ENCODE results near the gene HMHB1. TPM values are rescaled to one million over a fixed set of nuclear protein-coding genes. Genes with fewer than 3 reads are reported as not detected.

Gene HMHB1
- total RNA-seq, 1 experiment from 2014 or later: not detected

- Histone ChIP-seq H2AFZ (ENCODE audit: low read length) (no peak overlapping the region), H2BK12ac (ENCODE audit: insufficient read length, low read depth, low read length) (no peak overlapping the region), H3K27me3 (ENCODE audit: insufficient read depth, low read length) (no peaks in the 10 kb centered on the region), H3K14ac (ENCODE audit: insufficient read depth, low read length) (no peak overlapping the region), H4K20me1 (ENCODE audit: control insufficient read depth, insufficient read depth, insufficient read length) (no peaks in the 10 kb centered on the region), H3T11ph (ENCODE audit: low read length) (no peak overlapping the region), H3K9ac (ENCODE audit: extremely low read depth, insufficient read length, low read length) (no peak overlapping the region), H2BK5ac (ENCODE audit: insufficient read length, low read length) (no peak overlapping the region), H3K23me2 (ENCODE audit: insufficient read length, low read depth, low read length, poor library complexity, severe bottlenecking) (no peaks in the 10 kb centered on the region), H3K23ac (ENCODE audit: insufficient read length, low read depth, low read length) (no peak overlapping the region), H3K4me2 (ENCODE audit: insufficient read depth, insufficient read length, low read length) (no peak overlapping the region), H2BK20ac (ENCODE audit: low read depth, low read length, poor library complexity, severe bottlenecking) (no peak overlapping the region), H3K4me1 (ENCODE audit: insufficient read depth, low read length) (no peaks in the 10 kb centered on the region), H3K18ac (ENCODE audit: insufficient read length, low read depth, low read length) (no peak overlapping the region), H2AK5ac (ENCODE audit: insufficient read length, low read length) (no peak overlapping the region), H3K27ac (ENCODE audit: insufficient read length, low read depth, low read length) (no peak overlapping the region), H3K79me1 (ENCODE audit: insufficient read depth, low read depth, low read length, poor library complexity, severe bottlenecking) (no peaks in the 10 kb centered on the region), H4K91ac (ENCODE audit: insufficient read length, low read depth, low read length) (no peak overlapping the region), H2BK15ac (ENCODE audit: low read depth, low read length) (no peak overlapping the region), H4K5ac (ENCODE audit: insufficient read length, low read depth, low read length) (no peak overlapping the region), H3K4ac (ENCODE audit: low read depth, low read length) (no peak overlapping the region), H3K56ac (ENCODE audit: insufficient read length, low read depth, low read length) (no peak overlapping the region), H3K9me3 (ENCODE audit: control insufficient read depth, low read depth, low read length) (no peaks in the 10 kb centered on the region), H2BK120ac (ENCODE audit: low read depth, low read length, poor library complexity, severe bottlenecking) (no peak overlapping the region), H4K8ac (replicated peaks; ENCODE audit: insufficient read length, low read depth, low read length) (no peak overlapping the region), H3K79me2 (ENCODE audit: insufficient read depth, low read length) (no peaks in the 10 kb centered on the region)
- Mint-ChIP-seq H3K27ac (no peak overlapping the region), H3K36me3 (ENCODE audit: insufficient read depth in 1 of 3, low read depth in 3 of 3) (no peaks in the 10 kb centered on the region), H3K27me3 (ENCODE audit: low read depth) (no peaks in the 10 kb centered on the region), H3K9me3 (no peaks in the 10 kb centered on the region), H3K4me3 (no peak overlapping the region), H3K4me1 (no peaks in the 10 kb centered on the region)
- no peak for TF ChIP-seq CTCF (conservative IDR thresholded peaks at IDR 0.05)
- WGBS (ENCODE audit: extremely low coverage, insufficient read length, low lambda C conversion rate): no CpG with 5 or more reads among the region's 5 CpGs
- no peak for DNase-seq
These were observed 49.2 kb upstream of the HMHB1 start for GRCh38 chr5:143762636-143763220.

Measured in H9 (cell line).